Ovary (tissue), 3 donors: ENCODE data around the gene SH3BGRL3.

Experiments
- CTCF ChIP-seq, 3 donors: fragments of 450-650 bp in 2 of 3; fragments of 200-600 bp in 1 of 3; IDR thresholded peaks; one replicate each; pipeline versions ENCODE4 v1.5.1 to v1.8.0; 2016 to 2022; ENCODE audit warnings: antibody characterized with exemption in 3 of 3, mild to moderate bottlenecking in 1 of 3
- POLR2A ChIP-seq: fragments of 450-650 bp; IDR thresholded peaks from one replicate; pipeline ENCODE4 v1.6.1; 2017; ENCODE audit warnings: antibody characterized with exemption, mild to moderate bottlenecking, moderate library complexity
- donor health status: DM: no; HTN: no; CAD: no.

- TF ChIP-seq CTCF (IDR thresholded peaks at IDR 0.05) (no peak), POLR2A (no peak)
Measured at GRCh38 chr1:26290882-26291261, 11.0 kb downstream of the SH3BGRL3 start.
